ENCODE measurements around the gene ZDHHC8. TPM values are rescaled to one million over a fixed set of nuclear protein-coding genes. Genes with fewer than 3 reads are reported as not detected.

ZDHHC8 gene
- total and polyA plus RNA-seq, 2 donors (not counting 3 experiments of a cell fraction or from before 2014, with no cell fraction given) = 49.8 to 131 TPM

- H3K79me2 ChIP-seq (ENCODE audit: control insufficient read depth, insufficient read depth, low read length) = no peaks in the 10 kb centered on the region
- no peak overlapping the region for H3K27ac ChIP-seq (ENCODE audit: insufficient read depth, low read depth, low read length)
- TF ChIP-seq MAX (IDR thresholded peaks at IDR 0.05; ENCODE audit: insufficient read depth, insufficient read length) = no peak
- no peak for TF ChIP-seq POLR2AphosphoS5 (IDR thresholded peaks at IDR 0.05; ENCODE audit: insufficient read depth, low read depth, low read length)
- TF ChIP-seq CTCF (IDR thresholded peaks at IDR 0.05; ENCODE audit: extremely low read depth in 1 of 2, insufficient read depth in 1 of 2, low read depth in 1 of 2, low read length in 2 of 2) = no peak
- no peak for TF ChIP-seq FOS (IDR thresholded peaks at IDR 0.05; ENCODE audit: borderline replicate concordance, insufficient read depth, low read length)
- TF ChIP-seq MYC (IDR thresholded peaks at IDR 0.05; ENCODE audit: low read depth, low read length) = no peak
- no peak for TF ChIP-seq JUN (IDR thresholded peaks at IDR 0.05; ENCODE audit: borderline replicate concordance, insufficient read depth, insufficient read length, low read depth)
- TF ChIP-seq GATA2 (IDR thresholded peaks at IDR 0.05; ENCODE audit: insufficient read depth, insufficient read length, low read depth, low read length) = no peak
- no peak for TF ChIP-seq EZH2 (IDR thresholded peaks at IDR 0.05; ENCODE audit: borderline replicate concordance, low read depth, low read length, severe bottlenecking)
- TF ChIP-seq POLR2A (IDR thresholded peaks at IDR 0.05; ENCODE audit: low read depth, low read length) = no peak
- H3K36me3 ChIP-seq (ENCODE audit: control insufficient read depth in 2 of 2, extremely low read depth in 1 of 2, insufficient read depth in 2 of 2, low read length in 2 of 2) = no peaks in the 10 kb centered on the region
- POLR2A ChIA-PET = no interaction called here
- no peaks in the 10 kb centered on the region for H3K27me3 ChIP-seq (ENCODE audit: control insufficient read depth in 2 of 2, insufficient read depth in 2 of 2, low read length in 2 of 2)
- H3K4me3 ChIP-seq (replicated peaks in 1 of 3; ENCODE audit: insufficient read depth in 1 of 3, low read depth in 1 of 3, low read length in 3 of 3) = no peak overlapping the region
- H3K9me1 ChIP-seq (replicated peaks; ENCODE audit: control insufficient read depth, extremely low read depth, insufficient read depth, low read length) = no peaks in the 10 kb centered on the region
- intact Hi-C loops (cut with micrococcal nuclease) (no loop called here), dilution Hi-C loops (cut with MboI; ENCODE audit: extremely low pct_ligation_motif_present, low sequenced_read_pairs) (no loop called here)
- H3K9ac ChIP-seq (replicated peaks; ENCODE audit: extremely low read depth, insufficient read depth, low read length) = no peak overlapping the region
- H4K20me1 ChIP-seq (replicated peaks; ENCODE audit: control insufficient read depth, extremely low read depth, insufficient read depth, low read length) = no peaks in the 10 kb centered on the region
- no peak overlapping the region for H3K4me2 ChIP-seq (ENCODE audit: insufficient read depth, low read length)
- no peak for FAIRE-seq
- DNase-seq (ENCODE audit: low read depth, low spot score) = no peak
- no peaks in the 10 kb centered on the region for H3K4me1 ChIP-seq (ENCODE audit: control insufficient read depth, extremely low read depth, insufficient read depth, low read length)
- CTCF ChIA-PET = no interaction called here
- no peak overlapping the region for H2AFZ ChIP-seq (ENCODE audit: low read depth, low read length)
- H3K9me3 ChIP-seq (replicated peaks; ENCODE audit: control insufficient read depth, insufficient read depth, low read length) = no peaks in the 10 kb centered on the region
- BruUV-seq (replicated peaks) = no TSS peak
Measured at GRCh38 chr22:20169253-20169822, 37.7 kb downstream of the ZDHHC8 start.
